ENCODE results near the gene ABCB10. TPM values are rescaled to one million over a fixed set of nuclear protein-coding genes. Genes with fewer than 3 reads are reported as not detected.
"Not testable (repeated sequence)": the region's sequence is repeated elsewhere in the genome, so short reads cannot be mapped to it uniquely, and the experiment has no call there.

Gene ABCB10
- total and polyA plus RNA-seq, 2 experiments from 2014 or later: 13.6 to 17.0 TPM

DNA sequence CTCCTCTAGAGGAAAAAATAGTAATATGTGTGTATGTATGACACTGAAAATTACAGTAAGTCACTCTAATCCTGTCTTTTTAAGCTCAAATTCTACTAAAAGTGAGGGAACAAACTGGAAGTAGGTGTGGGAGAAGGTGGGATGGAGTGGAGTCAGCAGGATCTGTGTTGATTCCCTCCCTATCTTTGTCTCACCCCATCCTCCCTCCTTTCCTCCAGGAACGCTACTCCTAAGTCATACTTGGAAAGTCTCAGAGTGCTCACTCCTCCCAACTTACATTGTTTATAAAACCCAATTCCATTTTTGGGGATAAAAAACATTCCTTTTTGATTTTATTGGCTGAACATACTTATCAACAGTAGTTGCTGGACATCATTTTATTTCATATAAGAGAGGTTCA is 35.5 kb downstream of the ABCB10 start:
- Histone ChIP-seq H3K4me1 (ENCODE audit: low read depth) (no peaks in the 10 kb centered on the region), H3K9me3 (ENCODE audit: low read depth) (no peaks in the 10 kb centered on the region), H3K36me3 (peaks cover 30% of the 10 kb centered on the region), H3K27ac (no peak overlapping the region), H3K4me3 (no peak overlapping the region), H3K27me3 (no peaks in the 10 kb centered on the region)
- TF ChIP-seq, protein P1, sequence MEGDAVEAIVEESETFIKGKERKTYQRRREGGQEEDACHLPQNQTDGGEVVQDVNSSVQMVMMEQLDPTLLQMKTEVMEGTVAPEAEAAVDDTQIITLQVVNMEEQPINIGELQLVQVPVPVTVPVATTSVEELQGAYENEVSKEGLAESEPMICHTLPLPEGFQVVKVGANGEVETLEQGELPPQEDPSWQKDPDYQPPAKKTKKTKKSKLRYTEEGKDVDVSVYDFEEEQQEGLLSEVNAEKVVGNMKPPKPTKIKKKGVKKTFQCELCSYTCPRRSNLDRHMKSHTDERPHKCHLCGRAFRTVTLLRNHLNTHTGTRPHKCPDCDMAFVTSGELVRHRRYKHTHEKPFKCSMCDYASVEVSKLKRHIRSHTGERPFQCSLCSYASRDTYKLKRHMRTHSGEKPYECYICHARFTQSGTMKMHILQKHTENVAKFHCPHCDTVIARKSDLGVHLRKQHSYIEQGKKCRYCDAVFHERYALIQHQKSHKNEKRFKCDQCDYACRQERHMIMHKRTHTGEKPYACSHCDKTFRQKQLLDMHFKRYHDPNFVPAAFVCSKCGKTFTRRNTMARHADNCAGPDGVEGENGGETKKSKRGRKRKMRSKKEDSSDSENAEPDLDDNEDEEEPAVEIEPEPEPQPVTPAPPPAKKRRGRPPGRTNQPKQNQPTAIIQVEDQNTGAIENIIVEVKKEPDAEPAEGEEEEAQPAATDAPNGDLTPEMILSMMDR (IDR thresholded peaks at IDR 0.05; ENCODE audit: low read depth, low read length): no peak
- DNase-seq (ENCODE audit: low read depth in 1 of 2, low spot score in 1 of 2): no peak

DNA sequence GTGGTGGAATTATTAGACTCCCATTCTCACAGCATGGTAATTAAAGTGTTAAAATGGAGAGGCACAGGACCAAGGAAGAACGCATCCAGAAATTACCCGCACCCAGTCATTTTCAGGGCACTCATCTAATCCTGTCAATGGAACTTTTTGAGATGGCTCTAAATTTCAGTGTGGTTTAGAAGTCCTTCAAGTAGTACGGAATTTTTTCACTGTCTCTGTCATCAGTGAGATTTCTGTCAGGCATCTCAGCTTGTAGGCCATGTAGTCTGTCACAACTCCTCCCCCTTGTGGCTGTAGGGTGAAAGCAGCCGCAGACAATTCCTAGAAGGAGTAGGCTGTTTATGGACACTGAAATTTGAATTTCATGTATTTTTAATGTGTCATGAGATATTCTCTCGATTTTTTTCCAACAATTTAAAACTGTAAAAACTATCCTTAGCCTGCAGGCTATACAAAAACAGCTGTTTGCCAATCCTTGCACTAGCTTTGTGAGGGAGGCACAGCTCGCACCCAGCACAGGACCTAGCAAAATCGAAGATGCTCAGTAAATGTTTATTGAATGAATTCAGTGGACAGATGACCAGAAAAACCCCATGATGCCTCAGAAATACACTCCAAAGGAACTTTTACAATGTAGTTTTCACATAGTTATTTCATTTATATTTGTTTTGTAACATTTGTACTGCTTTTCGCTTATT is 43.8 kb downstream of the ABCB10 start:
- Histone ChIP-seq H3K36me3 (peaks cover 5% of the 10 kb centered on the region), H3K27ac (no peak overlapping the region), H3K27me3 (no peaks in the 10 kb centered on the region), H3K4me3 (no peak overlapping the region), H3K4me1 (ENCODE audit: low read depth) (no peaks in the 10 kb centered on the region), H3K9me3 (ENCODE audit: low read depth) (no peaks in the 10 kb centered on the region)
- DNase-seq (ENCODE audit: low read depth in 1 of 2, low spot score in 1 of 2): peak; percentile 76 to 78
- TF ChIP-seq, protein P1 (IDR thresholded peaks at IDR 0.05; ENCODE audit: low read depth, low read length): peak; percentile 91

DNA sequence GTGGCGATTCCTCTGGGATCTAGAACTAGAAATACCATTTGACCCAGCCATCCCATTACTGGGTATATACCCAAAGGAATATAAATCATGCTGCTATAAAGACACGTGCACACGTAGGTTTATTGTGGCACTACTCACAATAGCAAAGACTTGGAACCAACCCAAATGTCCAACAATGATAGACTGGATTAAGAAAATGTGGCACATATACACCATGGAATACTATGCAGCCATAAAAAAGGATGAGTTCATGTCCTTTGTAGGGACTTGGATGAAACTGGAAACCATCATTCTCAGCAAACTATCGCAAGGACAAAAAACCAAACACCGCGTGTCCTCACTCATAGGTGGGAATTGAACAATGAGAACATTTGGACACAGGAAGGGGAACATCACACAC is 46.9 kb downstream of the ABCB10 start:
- DNase-seq (ENCODE audit: low read depth in 1 of 2, low spot score in 1 of 2); H3K4me1 ChIP-seq (ENCODE audit: low read depth); H3K27me3 ChIP-seq; H3K27ac ChIP-seq; H3K4me3 ChIP-seq; H3K9me3 ChIP-seq (ENCODE audit: low read depth); H3K36me3 ChIP-seq: not testable (repeated sequence)

DNA sequence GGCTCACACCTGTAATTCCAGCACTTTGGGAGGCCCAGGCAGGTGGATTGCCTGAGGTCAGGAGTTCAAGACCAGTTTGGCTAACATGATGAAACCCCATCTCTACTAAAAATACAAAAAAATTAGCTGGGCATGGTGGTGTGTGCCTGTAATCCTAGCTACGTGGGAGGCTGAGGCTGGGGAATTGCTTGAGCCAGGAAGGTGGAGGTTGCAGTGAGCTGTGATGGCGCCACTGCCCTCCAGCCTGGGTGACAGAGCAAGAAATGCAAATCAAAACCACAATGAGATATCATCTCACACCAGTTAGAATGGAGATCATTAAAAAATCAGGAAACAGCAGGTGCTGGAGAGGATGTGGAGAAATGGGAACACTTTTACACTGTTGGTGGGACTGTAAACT is 47.3 kb downstream of the ABCB10 start:
- not testable (repeated sequence) for H3K36me3 ChIP-seq; H3K27ac ChIP-seq; DNase-seq (ENCODE audit: low read depth in 1 of 2, low spot score in 1 of 2); H3K4me1 ChIP-seq (ENCODE audit: low read depth); H3K27me3 ChIP-seq; H3K4me3 ChIP-seq; H3K9me3 ChIP-seq (ENCODE audit: low read depth)

DNA sequence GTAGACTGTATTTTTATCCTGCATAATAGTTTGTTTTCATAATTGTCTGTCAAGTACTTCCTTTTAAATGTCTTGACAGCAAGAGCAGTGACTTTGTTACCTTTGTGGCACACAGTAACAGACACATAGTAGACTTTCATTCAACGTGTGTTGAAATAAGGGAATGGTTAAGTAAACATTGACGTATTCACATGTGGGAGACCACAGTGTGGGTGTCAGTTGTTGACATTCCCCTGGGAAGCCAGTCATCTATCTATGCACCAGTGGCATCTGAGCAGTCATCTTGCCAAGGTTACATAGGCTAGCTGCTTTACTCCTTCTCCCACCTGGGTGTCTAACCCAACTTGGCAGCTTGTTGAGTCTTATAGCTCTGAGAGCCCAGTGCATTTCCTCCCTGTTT is 48.9 kb downstream of the ABCB10 start:
- Histone ChIP-seq H3K9me3 (ENCODE audit: low read depth) (no peaks in the 10 kb centered on the region), H3K36me3 (peaks cover 3% of the 10 kb centered on the region), H3K27ac (no peak overlapping the region), H3K27me3 (no peaks in the 10 kb centered on the region), H3K4me1 (ENCODE audit: low read depth) (peaks cover 7% of the 10 kb centered on the region), H3K4me3 (no peak overlapping the region)
- TF ChIP-seq, protein P1 (IDR thresholded peaks at IDR 0.05; ENCODE audit: low read depth, low read length): no peak
- peak in 1 of 2 donors; percentile 1 for DNase-seq (ENCODE audit: low read depth in 1 of 2, low spot score in 1 of 2)

DNA sequence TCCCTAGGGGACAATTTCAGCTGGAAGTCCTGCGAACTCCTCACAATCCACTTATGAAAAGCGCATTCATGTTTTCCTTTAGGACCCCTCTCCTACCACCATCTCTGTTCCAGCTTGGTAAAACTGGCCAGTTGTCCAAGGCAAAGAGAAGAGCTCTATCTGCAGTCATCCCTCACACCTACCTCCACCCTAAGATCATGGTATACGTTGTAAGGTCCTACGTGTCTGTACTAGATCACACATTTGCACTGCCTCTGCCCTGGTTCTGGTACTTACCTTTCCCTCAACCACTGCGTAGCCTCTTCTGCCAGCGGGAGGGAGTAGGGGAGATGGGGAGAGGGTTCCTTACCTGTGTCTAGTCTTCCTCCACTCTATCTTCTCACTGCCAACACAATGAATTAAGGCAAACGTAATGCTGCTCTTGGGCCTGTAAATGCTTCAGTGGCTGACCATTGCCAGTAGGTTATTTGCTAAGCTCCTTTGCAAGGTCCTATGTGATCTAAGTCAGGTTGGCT is 49.6 kb downstream of the ABCB10 start:
- Histone ChIP-seq H3K9me3 (ENCODE audit: low read depth) (no peaks in the 10 kb centered on the region), H3K4me1 (ENCODE audit: low read depth) (peaks cover 7% of the 10 kb centered on the region), H3K4me3 (peak overlapping the region; percentile 79), H3K27ac (peak overlapping the region; percentile 98), H3K36me3 (peaks cover 6% of the 10 kb centered on the region), H3K27me3 (no peaks in the 10 kb centered on the region)
- no peak for DNase-seq (ENCODE audit: low read depth in 1 of 2, low spot score in 1 of 2)
- TF ChIP-seq, protein P1 (IDR thresholded peaks at IDR 0.05; ENCODE audit: low read depth, low read length): no peak
